SK-N-SH (cell line): ENCODE results near the gene PRKN. TPM values are rescaled to one million over a fixed set of nuclear protein-coding genes. Genes with fewer than 3 reads are reported as not detected.

ENCODE experiments used
- CTCF ChIA-PET: fragments of 300-600, 350-600 bp; formaldehyde crosslinking; extraction: SDS; loops from one replicate; lab custom pipeline; 2021; lab: Yijun Ruan, JAX
- POLR2A ChIA-PET: fragments of 350-600 bp; sonication (Branson Sonifier 250); formaldehyde crosslinking; extraction: SDS; loops from one replicate; lab custom pipeline; 2020; ENCODE audit warnings: antibody characterized with exemption, inconsistent platforms; lab: Yijun Ruan, JAX
- DNase-seq: peaks from one replicate; pipeline ENCODE4 v3.0.0; 2012
- H2AFZ ChIP-seq: fragments of 200-600 bp; sonication (generic); 2 replicates; pipeline ENCODE4 v1.8.1; 2016; ENCODE audit warnings: antibody characterized with exemption, mild to moderate bottlenecking, low read depth
- H3F3A ChIP-seq: fragments of 200-600 bp; sonication (generic); replicated peaks from 2 replicates; pipeline ENCODE3; 2016; ENCODE audit warnings: antibody characterized with exemption, mild to moderate bottlenecking; ENCODE audit not compliant: insufficient read depth
- H3K27ac ChIP-seq, 2 experiments: fragments of 200-500 bp in 1 of 2; fragments of 200-600 bp in 1 of 2; sonication (Bioruptor generic) in 1 of 2; sonication (generic), shearing (Covaris generic) in 1 of 2; 2 replicates each; pipeline versions ENCODE4 v1.5.1 to v1.6.1; 2014 to 2016; ENCODE audit warnings: low read depth in 2 of 2, inconsistent platforms in 1 of 2, low read length in 1 of 2, mild to moderate bottlenecking in 1 of 2, mixed read lengths in 1 of 2
- H3K27me3 ChIP-seq: fragments of 200-600 bp; sonication (generic), shearing (Covaris generic); 2 replicates; pipeline ENCODE4 v1.6.1; 2016; ENCODE audit warnings: mixed run types; ENCODE audit not compliant: insufficient read depth
- H3K36me3 ChIP-seq, 2 experiments: fragments of 200-500 bp in 1 of 2; fragments of 200-600 bp in 1 of 2; sonication (Bioruptor generic) in 1 of 2; sonication (generic) in 1 of 2; replicated peaks in 1 of 2; 2 replicates each; pipeline versions ENCODE3 to v1.5.1; 2014 to 2016; ENCODE audit warnings: low read length in 1 of 2, mild to moderate bottlenecking in 1 of 2; ENCODE audit not compliant: insufficient read depth in 2 of 2, control insufficient read depth in 1 of 2
- H3K4me1 ChIP-seq, 2 experiments: fragments of 200-500 bp in 1 of 2; fragments of 200-600 bp in 1 of 2; sonication (Bioruptor generic) in 1 of 2; sonication (generic), shearing (Covaris generic) in 1 of 2; 2 replicates each; pipeline versions ENCODE4 v1.5.1 to v1.6.1; 2014 to 2016; ENCODE audit warnings: low read depth in 1 of 2, low read length in 1 of 2, mixed run types in 1 of 2; ENCODE audit not compliant: insufficient read depth in 2 of 2, control insufficient read depth in 1 of 2
- H3K4me2 ChIP-seq: fragments of 200-600 bp; sonication (generic), shearing (Covaris generic); 2 replicates; pipeline ENCODE4 v1.6.1; 2017; ENCODE audit warnings: mixed run types
- H3K4me3 ChIP-seq, 2 experiments: fragments of 200-500 bp in 1 of 2; fragments of 200-600 bp in 1 of 2; sonication (Bioruptor generic) in 1 of 2; sonication (generic), shearing (Covaris generic) in 1 of 2; 2 replicates each; pipeline versions ENCODE4 v1.5.1 to v1.8.1; 2014 to 2016; ENCODE audit warnings: low read depth in 2 of 2, inconsistent platforms in 1 of 2, low read length in 1 of 2, mild to moderate bottlenecking in 1 of 2, mixed read lengths in 1 of 2, moderate library complexity in 1 of 2
- H3K79me2 ChIP-seq: fragments of 200-600 bp; sonication (generic); 2 replicates; pipeline ENCODE4 v1.8.1; 2017; ENCODE audit warnings: mild to moderate bottlenecking; ENCODE audit not compliant: insufficient read depth
- H3K9ac ChIP-seq: fragments of 200-600 bp; sonication (generic); 2 replicates; pipeline ENCODE4 v1.6.1; 2017; ENCODE audit warnings: mixed run types
- H3K9me2 ChIP-seq: fragments of 200-600 bp; sonication (generic); 2 replicates; pipeline ENCODE4 v1.6.1; 2017; ENCODE audit warnings: mixed run types
- H3K9me3 ChIP-seq: fragments of 200-600 bp; sonication (generic); 2 replicates; pipeline ENCODE4 v1.6.1; 2017; ENCODE audit warnings: mixed run types, mild to moderate bottlenecking, moderate library complexity
- H4K20me1 ChIP-seq: fragments of 200-600 bp; sonication (generic); 2 replicates; pipeline ENCODE4 v1.6.1; 2017; ENCODE audit warnings: mild to moderate bottlenecking, mixed run types; ENCODE audit not compliant: insufficient read depth
- ELF1 ChIP-seq: IDR thresholded peaks from 2 replicates; pipeline ENCODE4 v1.4.0; 2012
- EZH2phosphoT487 ChIP-seq: fragments of 200-600 bp; sonication (generic); IDR thresholded peaks from 2 replicates; pipeline ENCODE4 v1.6.1; 2017; ENCODE audit warnings: low read depth, mixed run types, mild to moderate bottlenecking, antibody characterized with exemption, moderate library complexity, borderline replicate concordance
- FOXJ3 ChIP-seq: sonication (generic); formaldehyde crosslinking; IDR thresholded peaks from 2 replicates; pipeline ENCODE4 v1.5.1; 2020; ENCODE audit warnings: mild to moderate bottlenecking, missing genetic modification reagents
- GABPA ChIP-seq: IDR thresholded peaks from 2 replicates; pipeline ENCODE4 v1.4.0; 2012; ENCODE audit warnings: low read depth, mild to moderate bottlenecking
- GATA2 ChIP-seq: sonication (generic); formaldehyde crosslinking; IDR thresholded peaks from 2 replicates; pipeline ENCODE4 v1.5.0; 2020; ENCODE audit warnings: mild to moderate bottlenecking, missing genetic modification reagents
- JUND ChIP-seq: IDR thresholded peaks from 2 replicates; pipeline ENCODE4 v1.4.0; 2012
- MXI1 ChIP-seq: IDR thresholded peaks from 2 replicates; pipeline ENCODE4 v1.6.1; 2012; ENCODE audit warnings: mild to moderate bottlenecking, low read depth, low read length, improper control_type of control experiment
- NFIC ChIP-seq: IDR thresholded peaks from 2 replicates; pipeline ENCODE4 v1.4.0; 2012; ENCODE audit warnings: borderline replicate concordance
- NRF1 ChIP-seq: IDR thresholded peaks from 2 replicates; pipeline ENCODE4 v1.6.1; 2012; ENCODE audit warnings: low read depth, mild to moderate bottlenecking, low read length
- POLR2AphosphoS5 ChIP-seq: IDR thresholded peaks from 2 replicates; pipeline ENCODE4 v1.6.1; 2012; ENCODE audit warnings: low read depth, low read length
- SIN3A ChIP-seq: IDR thresholded peaks from 2 replicates; pipeline ENCODE4 v1.6.1; 2012; ENCODE audit warnings: low read depth, mild to moderate bottlenecking, low read length, moderate library complexity, borderline replicate concordance
- SMC3 ChIP-seq: IDR thresholded peaks from 2 replicates; pipeline ENCODE4 v1.6.1; 2012; ENCODE audit warnings: low read depth, low read length, improper control_type of control experiment
- TAF1 ChIP-seq: IDR thresholded peaks from 2 replicates; pipeline ENCODE4 v1.6.1; 2012; ENCODE audit warnings: low read depth, mild to moderate bottlenecking, low read length, moderate library complexity, borderline replicate concordance
- TCF12 ChIP-seq: IDR thresholded peaks from 2 replicates; pipeline ENCODE4 v1.4.0; 2012
- TEAD4 ChIP-seq: IDR thresholded peaks from 2 replicates; pipeline ENCODE4 v1.4.0; 2012; ENCODE audit warnings: mild to moderate bottlenecking, borderline replicate concordance; ENCODE audit not compliant: insufficient read depth
- USF1 ChIP-seq: IDR thresholded peaks from 2 replicates; pipeline ENCODE4 v1.4.0; 2012; ENCODE audit warnings: low read depth, borderline replicate concordance
- YY1 ChIP-seq: IDR thresholded peaks from 2 replicates; pipeline ENCODE4 v1.4.0; 2012; ENCODE audit warnings: low read depth, mild to moderate bottlenecking
- WGBS: methylation state at CpG from one replicate; pipeline ENCODE4 v1.1.6; 2017; ENCODE audit warnings: low lambda C conversion rate; 5-methylcytosine and 5-hydroxymethylcytosine counted together
- polyA plus RNA-seq, 3 experiments: library from polyadenylated mRNA; depleted of rRNA; stranded (reverse); fragments of >200 nt; gene quantifications; 2 replicates each; pipeline ENCODE4 v1.2.3, GENCODE V29; 2012
- TF ChIP-seq, protein P1 (sequence below): IDR thresholded peaks from 2 replicates; pipeline ENCODE4 v1.4.0; 2012; ENCODE audit warnings: low read depth
- TF ChIP-seq, protein P2 (sequence below): IDR thresholded peaks from 2 replicates; pipeline ENCODE4 v1.4.0; 2012; ENCODE audit warnings: low read depth, borderline replicate concordance

PRKN gene
- polyA plus RNA-seq, 1 of the 3 experiments (the other 2 are of a cell fraction), result 0.76 TPM

DNA sequence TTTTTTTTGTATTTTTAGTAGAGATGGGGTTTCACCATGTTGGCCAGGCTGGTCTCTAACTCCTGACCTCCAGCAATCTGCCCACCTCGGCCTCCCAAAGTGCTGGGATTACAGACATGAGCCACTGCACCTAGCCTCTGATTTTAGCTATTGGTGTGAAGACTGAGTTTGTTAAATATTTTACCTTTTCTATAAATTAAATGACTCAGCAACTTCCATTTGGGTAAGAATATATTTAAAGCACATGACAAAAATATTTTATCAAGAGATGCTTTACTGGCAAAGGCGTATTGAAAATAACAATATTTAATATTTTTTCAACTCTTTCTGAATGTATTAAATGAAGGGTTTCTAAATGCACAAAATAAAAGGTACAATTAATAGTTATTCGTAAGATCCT is 1295.0 kb downstream of the PRKN start:
- Histone ChIP-seq H3K36me3 (no peaks in the 10 kb centered on the region), H3K9me3 (no peaks in the 10 kb centered on the region), H3K4me1 (peaks cover 2 to 5% of the 10 kb centered on the region in 2 experiments; a peak in 2 of 4 replicates), H3K9me2 (no peaks in the 10 kb centered on the region), H3K79me2 (no peaks in the 10 kb centered on the region), H3F3A (peaks cover 20% of the 10 kb centered on the region), H3K4me3 (no peak overlapping the region), H4K20me1 (no peaks in the 10 kb centered on the region), H3K27ac (no peak overlapping the region), H2AFZ (no peak overlapping the region), H3K9ac (no peak overlapping the region), H3K4me2 (no peak overlapping the region), H3K27me3 (no peaks in the 10 kb centered on the region)
- no peak for TF ChIP-seq NFIC
- TF ChIP-seq TCF12, result no peak
- no peak for TF ChIP-seq YY1
- no peak for TF ChIP-seq SMC3
- TF ChIP-seq FOXJ3, result no peak
- TF ChIP-seq, protein P1, sequence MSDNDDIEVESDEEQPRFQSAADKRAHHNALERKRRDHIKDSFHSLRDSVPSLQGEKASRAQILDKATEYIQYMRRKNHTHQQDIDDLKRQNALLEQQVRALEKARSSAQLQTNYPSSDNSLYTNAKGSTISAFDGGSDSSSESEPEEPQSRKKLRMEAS, result no peak
- TF ChIP-seq JUND, result no peak
- TF ChIP-seq NRF1, result no peak
- TF ChIP-seq GATA2 (CRISPR knock-in tag), result no peak
- no peak for TF ChIP-seq GABPA
- TF ChIP-seq, protein P2, sequence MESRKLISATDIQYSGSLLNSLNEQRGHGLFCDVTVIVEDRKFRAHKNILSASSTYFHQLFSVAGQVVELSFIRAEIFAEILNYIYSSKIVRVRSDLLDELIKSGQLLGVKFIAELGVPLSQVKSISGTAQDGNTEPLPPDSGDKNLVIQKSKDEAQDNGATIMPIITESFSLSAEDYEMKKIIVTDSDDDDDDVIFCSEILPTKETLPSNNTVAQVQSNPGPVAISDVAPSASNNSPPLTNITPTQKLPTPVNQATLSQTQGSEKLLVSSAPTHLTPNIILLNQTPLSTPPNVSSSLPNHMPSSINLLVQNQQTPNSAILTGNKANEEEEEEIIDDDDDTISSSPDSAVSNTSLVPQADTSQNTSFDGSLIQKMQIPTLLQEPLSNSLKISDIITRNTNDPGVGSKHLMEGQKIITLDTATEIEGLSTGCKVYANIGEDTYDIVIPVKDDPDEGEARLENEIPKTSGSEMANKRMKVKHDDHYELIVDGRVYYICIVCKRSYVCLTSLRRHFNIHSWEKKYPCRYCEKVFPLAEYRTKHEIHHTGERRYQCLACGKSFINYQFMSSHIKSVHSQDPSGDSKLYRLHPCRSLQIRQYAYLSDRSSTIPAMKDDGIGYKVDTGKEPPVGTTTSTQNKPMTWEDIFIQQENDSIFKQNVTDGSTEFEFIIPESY, result no peak
- TF ChIP-seq TAF1, result no peak
- TF ChIP-seq POLR2AphosphoS5, result no peak
- no peak for TF ChIP-seq MXI1
- no peak for TF ChIP-seq TEAD4
- no peak for TF ChIP-seq EZH2phosphoT487
- no peak for TF ChIP-seq ELF1
- no peak for TF ChIP-seq SIN3A
- no peak for TF ChIP-seq USF1
- ChIA-PET CTCF (interaction anchor here (4.2 kb wide), 1 partner anchor 14 kb away, joined by 22 read pairs; no protein-coding TSS in a partner anchor), POLR2A (no interaction called here)
- DNase-seq, result no peak
- WGBS, result 86% methylated on average over 3 of the region's 3 CpGs
